Stimulated activated CD8-positive, alpha-beta memory T cell treated with anti-CD3 and anti-CD28 coated beads, Interleukin-4, amount 100 ng/mL, for 4 hours (primary cell): ENCODE measurements around the gene ITIH1.
"Not testable (repeated sequence)": the region's sequence is repeated elsewhere in the genome, so short reads cannot be mapped to it uniquely, and the experiment has no call there.

ENCODE experiments used
- DNase-seq, 2 donors: peaks; one replicate each; pipeline ENCODE4 v3.0.0-alpha.2; 2020; ENCODE audit warnings: low read depth in 2 of 2, low spot score in 1 of 2

The ITIH1 gene

GRCh38 chr3:52774066-52774713 is 3.2 kb upstream of the ITIH1 start:
- no peak for DNase-seq

GRCh38 chr3:52774901-52775864 is 2.2 kb upstream of the ITIH1 start:
- DNase-seq = no peak

- DNase-seq = no peak
These were observed 1.5 kb upstream of the ITIH1 start for GRCh38 chr3:52775877-52776276.

GRCh38 chr3:52776486-52776885 is 913 bp upstream of the ITIH1 start:
- not testable (repeated sequence) for DNase-seq

GRCh38 chr3:52777959-52778805 is 783 bp downstream of the ITIH1 start:
- no peak for DNase-seq

GRCh38 chr3:52779011-52779836 is 1.8 kb downstream of the ITIH1 start:
- no peak for DNase-seq

GRCh38 chr3:52779837-52780585 is 2.6 kb downstream of the ITIH1 start:
- no peak for DNase-seq

- no peak for DNase-seq
These were observed 4.3 kb downstream of the ITIH1 start for GRCh38 chr3:52781741-52782140.

GRCh38 chr3:52782412-52783210 is 5.2 kb downstream of the ITIH1 start:
- no peak for DNase-seq

GRCh38 chr3:52783211-52783555 is 5.8 kb downstream of the ITIH1 start:
- no peak for DNase-seq

- no peak for DNase-seq
These were observed 6.7 kb downstream of the ITIH1 start for GRCh38 chr3:52784021-52784621.

GRCh38 chr3:52784931-52785590 is 7.7 kb downstream of the ITIH1 start:
- DNase-seq = no peak

- DNase-seq = no peak
These were observed 9.2 kb downstream of the ITIH1 start for GRCh38 chr3:52786330-52787215.

GRCh38 chr3:52787246-52787645 is 9.8 kb downstream of the ITIH1 start:
- DNase-seq = no peak

GRCh38 chr3:52787672-52788625 is 10.6 kb downstream of the ITIH1 start:
- no peak for DNase-seq
